Measurements from ENCODE around the gene ZNF148.

ZNF148 gene

GRCh38 chr3:125186261-125186787, 188.8 kb downstream of the ZNF148 start:
- peak; percentile 17 for DNase-seq

- DNase-seq: no peak
Observed at GRCh38 chr3:125185805-125186204, 189.3 kb downstream of the ZNF148 start.

DNA sequence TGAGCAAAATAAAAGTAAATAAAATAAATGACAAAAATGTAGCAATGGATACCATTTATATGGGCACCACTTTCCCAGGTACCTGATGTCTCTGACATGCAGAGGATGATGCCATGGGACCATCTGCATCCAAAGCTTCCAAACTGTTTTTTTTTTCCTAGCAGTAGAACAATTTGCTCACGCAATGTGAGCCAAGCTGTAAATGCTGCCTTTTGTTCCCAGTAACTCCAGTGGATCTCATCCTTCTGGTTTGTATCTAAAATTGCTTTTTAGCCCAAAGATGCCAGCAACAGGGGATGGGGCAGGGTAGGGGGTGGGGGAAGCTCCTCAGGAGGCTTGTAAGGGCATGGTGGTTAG, 195.3 kb downstream of the ZNF148 start:
- no peak for DNase-seq

- no peak for DNase-seq
Observed at GRCh38 chr3:125179143-125179883, 195.8 kb downstream of the ZNF148 start.

- no peak for DNase-seq
Observed at GRCh38 chr3:125177746-125178145, 197.4 kb downstream of the ZNF148 start.

Measured in NCI-H2171 (cell line).